Measurements from ENCODE around the gene RRM2.
A peak's percentile ranks its signal among the peaks of the same experiment; 100 is the strongest.

Gene RRM2

GRCh38 chr2:10161206-10161931 is 38.8 kb downstream of the RRM2 start:
- TF ChIP-seq, protein P1, sequence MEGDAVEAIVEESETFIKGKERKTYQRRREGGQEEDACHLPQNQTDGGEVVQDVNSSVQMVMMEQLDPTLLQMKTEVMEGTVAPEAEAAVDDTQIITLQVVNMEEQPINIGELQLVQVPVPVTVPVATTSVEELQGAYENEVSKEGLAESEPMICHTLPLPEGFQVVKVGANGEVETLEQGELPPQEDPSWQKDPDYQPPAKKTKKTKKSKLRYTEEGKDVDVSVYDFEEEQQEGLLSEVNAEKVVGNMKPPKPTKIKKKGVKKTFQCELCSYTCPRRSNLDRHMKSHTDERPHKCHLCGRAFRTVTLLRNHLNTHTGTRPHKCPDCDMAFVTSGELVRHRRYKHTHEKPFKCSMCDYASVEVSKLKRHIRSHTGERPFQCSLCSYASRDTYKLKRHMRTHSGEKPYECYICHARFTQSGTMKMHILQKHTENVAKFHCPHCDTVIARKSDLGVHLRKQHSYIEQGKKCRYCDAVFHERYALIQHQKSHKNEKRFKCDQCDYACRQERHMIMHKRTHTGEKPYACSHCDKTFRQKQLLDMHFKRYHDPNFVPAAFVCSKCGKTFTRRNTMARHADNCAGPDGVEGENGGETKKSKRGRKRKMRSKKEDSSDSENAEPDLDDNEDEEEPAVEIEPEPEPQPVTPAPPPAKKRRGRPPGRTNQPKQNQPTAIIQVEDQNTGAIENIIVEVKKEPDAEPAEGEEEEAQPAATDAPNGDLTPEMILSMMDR (IDR thresholded peaks at IDR 0.05; ENCODE audit: extremely low read depth, missing control alignments) = no peak
- no peak for DNase-seq (ENCODE audit: low spot score)

- TF ChIP-seq, protein P1 (IDR thresholded peaks at IDR 0.05; ENCODE audit: extremely low read depth, missing control alignments) = no peak
- no peak for DNase-seq (ENCODE audit: low spot score)
Measured at GRCh38 chr2:10161961-10162441, 39.5 kb downstream of the RRM2 start.

DNA sequence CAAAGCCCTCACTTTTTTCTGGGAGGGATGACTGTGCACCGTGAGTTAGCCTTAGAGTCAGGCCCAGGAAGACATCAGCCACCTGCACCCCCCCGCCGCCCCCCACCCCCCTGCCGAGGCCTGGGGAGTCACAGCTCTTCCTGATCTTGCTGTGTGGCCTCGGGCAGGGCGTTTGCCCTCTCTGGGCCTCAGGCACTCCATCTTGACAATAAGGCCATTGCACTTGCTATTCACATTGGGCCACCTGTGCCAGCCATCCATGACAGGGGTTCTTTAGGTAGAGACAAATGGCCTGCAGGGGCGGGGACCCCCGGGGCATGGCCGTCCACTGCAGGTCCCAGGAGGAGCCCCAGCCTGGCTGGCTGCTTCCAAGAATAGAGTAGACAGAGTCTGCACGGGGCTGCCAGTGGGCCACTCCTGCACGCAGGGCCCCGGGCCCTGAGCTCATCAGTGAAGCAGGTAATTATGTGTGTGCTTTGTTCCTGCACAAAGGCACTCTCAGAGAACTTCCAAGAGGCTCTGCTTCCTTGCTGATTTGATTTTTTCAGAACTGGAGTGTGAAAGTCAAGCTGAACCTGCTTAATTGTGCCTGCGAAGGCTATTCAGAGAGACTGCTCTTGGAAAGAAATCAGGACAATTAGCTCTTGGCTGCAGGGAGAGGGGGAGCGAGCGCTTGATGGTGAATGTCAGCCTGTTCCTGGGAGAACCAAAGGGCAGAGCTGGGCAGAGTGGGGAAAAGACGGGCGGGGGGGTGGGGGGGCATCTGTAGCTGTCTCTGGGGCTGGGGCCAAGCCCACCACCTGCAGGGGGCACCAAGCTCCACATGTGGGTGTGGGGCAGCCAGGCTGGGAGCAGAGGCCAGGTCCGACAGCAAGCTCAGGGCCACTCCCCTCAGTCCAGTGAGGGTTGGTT is 40.3 kb downstream of the RRM2 start:
- TF ChIP-seq, protein P1 (IDR thresholded peaks at IDR 0.05; ENCODE audit: extremely low read depth, missing control alignments) = no peak
- no peak for DNase-seq (ENCODE audit: low spot score)

- DNase-seq (ENCODE audit: low spot score) = peak; percentile 48
Measured at GRCh38 chr2:10163498-10164486, 41.3 kb downstream of the RRM2 start.

DNA sequence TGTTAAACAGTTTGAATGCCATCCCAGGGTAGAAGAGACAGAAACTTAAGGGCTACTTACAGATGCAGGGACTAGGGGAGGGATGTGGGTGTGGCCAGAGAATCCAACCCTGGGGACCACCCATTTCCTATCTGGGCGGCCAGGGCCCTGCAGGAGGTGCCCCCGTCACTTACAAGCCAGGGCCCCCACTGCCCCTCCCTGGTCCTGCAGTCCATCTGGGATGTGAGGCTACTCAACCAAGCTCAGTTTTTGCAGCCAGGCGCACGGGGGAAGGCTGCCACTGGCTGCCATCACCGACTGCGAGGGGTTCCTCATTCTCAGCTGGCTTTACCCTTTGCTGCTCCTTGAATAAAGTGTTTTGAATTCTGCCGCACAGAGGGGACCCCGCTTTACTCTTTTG is 42.1 kb downstream of the RRM2 start:
- DNase-seq (ENCODE audit: low spot score) = no peak
- TF ChIP-seq, protein P1 (IDR thresholded peaks at IDR 0.05; ENCODE audit: extremely low read depth, missing control alignments) = no peak

More at GRCh38 chr2:10163498-10164486, 41.3 kb downstream of the RRM2 start:
- TF ChIP-seq, protein P1 (IDR thresholded peaks at IDR 0.05; ENCODE audit: extremely low read depth, missing control alignments) = no peak

DNA sequence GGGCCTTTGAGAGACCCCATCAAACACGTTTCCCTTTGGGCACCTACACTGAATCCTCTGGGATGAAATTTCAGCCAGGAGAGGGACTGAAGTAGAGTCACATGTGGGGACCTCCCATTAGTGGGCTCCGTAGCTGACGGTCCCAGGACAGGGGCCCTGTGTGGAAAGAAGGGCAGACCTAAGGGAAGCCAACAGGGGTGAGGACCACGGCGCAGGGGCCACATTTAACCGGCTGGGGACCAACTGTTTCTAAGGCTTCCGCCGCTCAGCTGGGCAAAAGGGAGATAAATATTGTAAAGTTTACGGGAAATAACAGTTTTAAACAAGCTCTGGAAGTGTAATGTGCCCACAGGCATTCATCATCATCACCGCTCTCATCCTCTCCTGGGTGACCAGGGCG is 42.7 kb downstream of the RRM2 start:
- DNase-seq (ENCODE audit: low spot score) = no peak

More for the DNA sequence above, 42.7 kb downstream of the RRM2 start:
- TF ChIP-seq, protein P1 (IDR thresholded peaks at IDR 0.05; ENCODE audit: extremely low read depth, missing control alignments) = no peak
